Astrocyte (in vitro differentiated cells and primary cell): Measurements from ENCODE around the gene CTSF. TPM values are rescaled to one million over a fixed set of nuclear protein-coding genes. Genes with fewer than 3 reads are reported as not detected.

ENCODE experiments used
- DNase-seq: peaks from one replicate; pipeline ENCODE4 v3.0.0-alpha.2; 2010; ENCODE audit warnings: low read depth
- FAIRE-seq: peaks from 2 replicates; lab custom pipeline; 2011; peaks lifted over from hg19 to GRCh38; lab: Jason Lieb, UNC
- H2AFZ ChIP-seq: 2 replicates; pipeline ENCODE4 v1.6.0; 2012; ENCODE audit warnings: low read depth, low read length, inconsistent platforms
- H3K27ac ChIP-seq: 2 replicates; pipeline ENCODE4 v1.5.1; 2011; ENCODE audit warnings: low read depth, low read length, inconsistent platforms
- H3K27me3 ChIP-seq: 2 replicates; pipeline ENCODE4 v1.6.0; 2011; ENCODE audit warnings: low read length, inconsistent platforms; ENCODE audit not compliant: insufficient read depth
- H3K36me3 ChIP-seq: 2 replicates; pipeline ENCODE4 v1.5.1; 2011; ENCODE audit warnings: low read length, inconsistent platforms; ENCODE audit not compliant: insufficient read depth
- H3K4me1 ChIP-seq: 2 replicates; pipeline ENCODE4 v1.5.1; 2011; ENCODE audit warnings: low read length, inconsistent platforms; ENCODE audit not compliant: insufficient read depth
- H3K4me2 ChIP-seq: 2 replicates; pipeline ENCODE4 v1.6.0; 2012; ENCODE audit warnings: low read length, inconsistent platforms
- H3K4me3 ChIP-seq: 2 replicates; pipeline ENCODE4 v1.5.1; 2011; ENCODE audit warnings: low read depth, mild to moderate bottlenecking, low read length, inconsistent platforms; ENCODE audit not compliant: insufficient read depth
- H3K79me2 ChIP-seq: 2 replicates; pipeline ENCODE4 v1.6.0; 2012; ENCODE audit warnings: mild to moderate bottlenecking, low read length, inconsistent platforms; ENCODE audit not compliant: insufficient read depth
- H3K9ac ChIP-seq: 2 replicates; pipeline ENCODE4 v1.6.0; 2012; ENCODE audit warnings: mild to moderate bottlenecking, low read length, inconsistent platforms
- H3K9me3 ChIP-seq: 2 replicates; pipeline ENCODE4 v1.5.1; 2012; ENCODE audit warnings: low read depth, mild to moderate bottlenecking, low read length, inconsistent platforms; ENCODE audit not compliant: insufficient read depth
- H4K20me1 ChIP-seq: 2 replicates; pipeline ENCODE4 v1.6.0; 2012; ENCODE audit warnings: low read length, inconsistent platforms; ENCODE audit not compliant: insufficient read depth
- H3K27ac Mint-ChIP-seq: one replicate; pipeline ENCODE4 v1.8.0; 2021; ENCODE audit warnings: mild to moderate bottlenecking, mixed read lengths; ENCODE audit not compliant: unreplicated experiment
- H3K27me3 Mint-ChIP-seq: one replicate; pipeline ENCODE4 v1.8.0; 2021; ENCODE audit warnings: low read depth, mixed read lengths; ENCODE audit not compliant: unreplicated experiment
- H3K36me3 Mint-ChIP-seq: one replicate; pipeline ENCODE4 v1.8.0; 2021; ENCODE audit warnings: low read depth, mixed read lengths; ENCODE audit not compliant: unreplicated experiment
- H3K4me1 Mint-ChIP-seq: one replicate; pipeline ENCODE4 v1.8.0; 2021; ENCODE audit warnings: low read depth, mixed read lengths; ENCODE audit not compliant: unreplicated experiment
- H3K4me3 Mint-ChIP-seq: one replicate; pipeline ENCODE4 v1.8.0; 2021; ENCODE audit warnings: mild to moderate bottlenecking, moderate library complexity, mixed read lengths; ENCODE audit not compliant: unreplicated experiment
- H3K9me3 Mint-ChIP-seq: one replicate; pipeline ENCODE4 v1.8.0; 2021; ENCODE audit warnings: mild to moderate bottlenecking, mixed read lengths; ENCODE audit not compliant: unreplicated experiment
- EZH2 ChIP-seq: IDR thresholded peaks from 2 replicates; pipeline ENCODE4 v1.6.1; 2012; ENCODE audit warnings: mild to moderate bottlenecking, low read length, inconsistent platforms; ENCODE audit not compliant: insufficient read depth
- total RNA-seq: library from RNA; stranded (reverse); gene quantifications from 2 replicates; pipeline ENCODE4 v1.2.1, GENCODE V29; 2021
- TF ChIP-seq, protein P1 (sequence below): IDR thresholded peaks from 2 replicates; pipeline ENCODE4 v1.5.1; 2011; ENCODE audit warnings: low read depth, mild to moderate bottlenecking, inconsistent platforms, low read length, moderate library complexity; ENCODE audit not compliant: insufficient read depth

CTSF gene
- total RNA-seq, 1 donor from 2014 or later = 1.5 TPM

DNA sequence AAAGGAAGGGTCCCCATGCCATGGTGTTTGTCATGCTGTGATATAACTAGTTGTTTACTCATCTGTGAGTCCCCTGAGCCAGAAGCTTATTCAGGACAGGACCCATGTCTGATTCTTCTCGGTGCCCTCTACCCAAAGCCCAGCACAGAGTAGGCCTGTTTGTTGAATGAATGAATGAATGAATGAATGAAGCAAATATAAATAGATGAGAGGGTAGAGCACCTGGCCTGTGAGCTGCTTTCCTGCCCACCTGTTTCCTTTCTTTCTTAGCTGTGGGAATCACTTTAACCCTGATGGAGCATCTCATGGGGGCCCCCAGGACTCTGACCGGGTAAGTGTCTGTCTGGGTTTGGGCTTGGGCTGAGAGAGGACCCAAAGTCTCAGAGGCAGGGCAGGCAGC lies 31.8 kb upstream of the CTSF start:
- TF ChIP-seq, protein P1, sequence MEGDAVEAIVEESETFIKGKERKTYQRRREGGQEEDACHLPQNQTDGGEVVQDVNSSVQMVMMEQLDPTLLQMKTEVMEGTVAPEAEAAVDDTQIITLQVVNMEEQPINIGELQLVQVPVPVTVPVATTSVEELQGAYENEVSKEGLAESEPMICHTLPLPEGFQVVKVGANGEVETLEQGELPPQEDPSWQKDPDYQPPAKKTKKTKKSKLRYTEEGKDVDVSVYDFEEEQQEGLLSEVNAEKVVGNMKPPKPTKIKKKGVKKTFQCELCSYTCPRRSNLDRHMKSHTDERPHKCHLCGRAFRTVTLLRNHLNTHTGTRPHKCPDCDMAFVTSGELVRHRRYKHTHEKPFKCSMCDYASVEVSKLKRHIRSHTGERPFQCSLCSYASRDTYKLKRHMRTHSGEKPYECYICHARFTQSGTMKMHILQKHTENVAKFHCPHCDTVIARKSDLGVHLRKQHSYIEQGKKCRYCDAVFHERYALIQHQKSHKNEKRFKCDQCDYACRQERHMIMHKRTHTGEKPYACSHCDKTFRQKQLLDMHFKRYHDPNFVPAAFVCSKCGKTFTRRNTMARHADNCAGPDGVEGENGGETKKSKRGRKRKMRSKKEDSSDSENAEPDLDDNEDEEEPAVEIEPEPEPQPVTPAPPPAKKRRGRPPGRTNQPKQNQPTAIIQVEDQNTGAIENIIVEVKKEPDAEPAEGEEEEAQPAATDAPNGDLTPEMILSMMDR = no peak
- TF ChIP-seq EZH2 = no peak
- H3K4me2 ChIP-seq = no peak overlapping the region
- Mint-ChIP-seq H3K9me3 (no peaks in the 10 kb centered on the region), H3K27me3 (no peaks in the 10 kb centered on the region), H3K4me3 (no peak overlapping the region), H3K36me3 (peaks cover 17% of the 10 kb centered on the region), H3K27ac (peak overlapping the region; percentile 83), H3K4me1 (peaks cover 10% of the 10 kb centered on the region)
- H3K27ac ChIP-seq = no peak overlapping the region
- H2AFZ ChIP-seq = no peak overlapping the region
- FAIRE-seq (no peak), DNase-seq (no peak)
- no peak overlapping the region for H3K4me3 ChIP-seq
- H3K4me1 ChIP-seq = peaks cover 28% of the 10 kb centered on the region
- H3K27me3 ChIP-seq = no peaks in the 10 kb centered on the region
- no peaks in the 10 kb centered on the region for H3K9me3 ChIP-seq
- H4K20me1 ChIP-seq = peaks cover 46% of the 10 kb centered on the region
- peak overlapping the region; percentile 11 for H3K9ac ChIP-seq
- H3K36me3 ChIP-seq = peaks cover 4% of the 10 kb centered on the region
- H3K79me2 ChIP-seq = no peaks in the 10 kb centered on the region

DNA sequence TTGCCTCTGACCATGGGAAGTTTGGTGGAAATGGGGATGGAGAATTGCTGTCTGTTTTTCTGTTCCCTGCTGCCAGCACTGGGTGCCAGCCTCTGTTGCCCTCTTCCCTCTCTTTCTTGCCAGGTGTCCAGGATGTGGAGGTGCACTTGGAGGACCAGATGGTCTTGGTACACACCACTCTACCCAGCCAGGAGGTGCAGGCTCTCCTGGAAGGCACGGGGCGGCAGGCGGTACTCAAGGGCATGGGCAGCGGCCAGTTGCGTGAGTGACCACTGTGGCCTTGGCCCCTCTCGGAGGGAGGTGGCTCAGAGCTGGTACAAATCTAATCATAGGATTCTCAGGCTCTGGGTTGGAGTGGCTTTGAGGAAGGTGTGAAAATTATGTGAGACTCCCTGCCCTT lies 30.6 kb upstream of the CTSF start:
- H3K27me3 Mint-ChIP-seq = no peaks in the 10 kb centered on the region
- no peak for TF ChIP-seq EZH2
- TF ChIP-seq, protein P1 = no peak
- Histone ChIP-seq H3K9me3 (no peaks in the 10 kb centered on the region), H2AFZ (no peak overlapping the region), H3K4me2 (no peak overlapping the region), H3K36me3 (peaks cover 4% of the 10 kb centered on the region), H3K9ac (no peak overlapping the region), H3K79me2 (no peaks in the 10 kb centered on the region), H4K20me1 (peaks cover 54% of the 10 kb centered on the region), H3K27me3 (no peaks in the 10 kb centered on the region), H3K27ac (no peak overlapping the region), H3K4me1 (peaks cover 29% of the 10 kb centered on the region), H3K4me3 (no peak overlapping the region)
- H3K4me1 Mint-ChIP-seq = peaks cover 16% of the 10 kb centered on the region
- H3K4me3 Mint-ChIP-seq = no peak overlapping the region
- no peaks in the 10 kb centered on the region for H3K9me3 Mint-ChIP-seq
- no peak overlapping the region for H3K27ac Mint-ChIP-seq
- no peak for FAIRE-seq
- peaks cover 12% of the 10 kb centered on the region for H3K36me3 Mint-ChIP-seq
- DNase-seq = no peak

DNA sequence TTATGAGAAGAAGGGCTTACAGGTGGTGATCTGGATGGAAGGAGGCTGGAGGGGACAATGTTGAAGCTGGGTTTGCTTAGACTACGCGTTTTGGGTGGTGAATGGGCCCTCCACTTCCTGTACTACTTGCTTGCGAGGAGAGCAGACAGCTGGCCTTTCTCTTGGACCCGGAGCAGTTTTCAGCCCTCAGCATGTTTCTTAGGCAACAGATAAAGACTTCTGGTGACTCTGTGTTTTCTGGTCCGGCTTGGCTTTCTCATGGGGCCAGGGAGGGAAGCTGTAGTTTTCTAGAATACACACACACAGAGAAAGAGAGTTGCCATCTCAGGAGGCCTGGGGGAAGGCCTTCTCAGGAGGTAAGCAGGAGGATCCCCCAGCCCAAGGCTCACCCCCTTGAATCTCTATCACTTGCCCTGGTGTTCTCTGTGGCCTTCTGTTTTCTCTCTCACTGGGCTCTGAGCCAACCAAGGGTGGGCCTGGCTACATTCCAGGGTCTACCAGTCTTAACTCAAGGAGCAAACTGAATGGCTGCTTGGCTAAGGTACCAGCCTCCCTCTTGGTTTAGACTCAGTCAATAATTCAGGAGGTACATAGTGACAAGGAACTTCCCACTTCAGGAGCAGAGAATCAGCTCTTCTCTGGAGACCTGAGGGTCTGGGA lies 27.0 kb upstream of the CTSF start:
- Mint-ChIP-seq H3K27ac (no peak overlapping the region), H3K4me3 (peak overlapping the region; percentile 43), H3K9me3 (peaks cover 7% of the 10 kb centered on the region), H3K36me3 (peaks cover 10% of the 10 kb centered on the region), H3K27me3 (no peaks in the 10 kb centered on the region), H3K4me1 (peaks cover 17% of the 10 kb centered on the region)
- DNase-seq (peak; percentile 38), FAIRE-seq (no peak)
- TF ChIP-seq EZH2 = no peak
- Histone ChIP-seq H3K9me3 (no peaks in the 10 kb centered on the region), H3K79me2 (peaks cover 9% of the 10 kb centered on the region), H3K27ac (no peak overlapping the region), H3K27me3 (no peaks in the 10 kb centered on the region), H3K9ac (no peak overlapping the region), H3K4me1 (peaks cover 17% of the 10 kb centered on the region), H3K36me3 (peaks cover 4% of the 10 kb centered on the region), H3K4me3 (no peak overlapping the region), H4K20me1 (peaks cover 31% of the 10 kb centered on the region), H2AFZ (no peak overlapping the region), H3K4me2 (peak overlapping the region; percentile 34)
